Stimulated activated CD4-positive, alpha-beta T cell treated with anti-CD3 and anti-CD28 coated beads, Interleukin-1b, Interleukin-23, amount 100 ng/mL, for 48 hours (primary cell): ENCODE measurements around the gene PHPT1.
"Not testable (repeated sequence)": the region's sequence is repeated elsewhere in the genome, so short reads cannot be mapped to it uniquely, and the experiment has no call there.

Source experiments
- DNase-seq: peaks from one replicate; pipeline ENCODE4 v3.0.0-alpha.2; 2020

The PHPT1 gene

DNA sequence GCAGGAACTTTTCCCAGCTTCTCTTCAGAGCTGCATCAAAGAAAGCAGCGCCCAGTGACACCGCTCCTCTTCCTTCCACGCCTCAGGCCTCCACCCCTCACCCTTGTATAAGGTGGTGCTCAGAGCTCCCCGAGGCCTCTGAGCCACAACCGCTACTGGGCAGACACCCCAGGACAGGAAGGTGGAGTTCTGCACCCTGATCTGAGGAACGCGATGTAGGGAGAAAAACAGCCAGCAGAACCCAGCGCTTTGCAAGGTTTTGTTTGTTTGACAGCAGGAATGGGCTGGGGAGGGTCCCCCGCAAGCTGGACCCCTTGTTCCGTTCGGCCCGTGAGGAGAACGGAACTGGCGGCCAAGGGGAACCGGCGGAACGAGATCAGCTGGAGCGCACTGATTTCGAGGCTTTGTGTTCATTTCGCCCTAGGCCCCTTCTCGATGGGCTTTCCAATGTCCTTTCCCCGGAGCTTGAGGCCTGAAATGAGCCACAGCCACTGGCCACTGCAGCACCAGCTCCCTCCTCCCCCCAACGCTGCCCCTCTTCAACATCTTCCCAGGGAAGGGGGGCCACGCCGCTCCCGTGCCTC is 12.8 kb downstream of the PHPT1 start:
- DNase-seq, result no peak

DNA sequence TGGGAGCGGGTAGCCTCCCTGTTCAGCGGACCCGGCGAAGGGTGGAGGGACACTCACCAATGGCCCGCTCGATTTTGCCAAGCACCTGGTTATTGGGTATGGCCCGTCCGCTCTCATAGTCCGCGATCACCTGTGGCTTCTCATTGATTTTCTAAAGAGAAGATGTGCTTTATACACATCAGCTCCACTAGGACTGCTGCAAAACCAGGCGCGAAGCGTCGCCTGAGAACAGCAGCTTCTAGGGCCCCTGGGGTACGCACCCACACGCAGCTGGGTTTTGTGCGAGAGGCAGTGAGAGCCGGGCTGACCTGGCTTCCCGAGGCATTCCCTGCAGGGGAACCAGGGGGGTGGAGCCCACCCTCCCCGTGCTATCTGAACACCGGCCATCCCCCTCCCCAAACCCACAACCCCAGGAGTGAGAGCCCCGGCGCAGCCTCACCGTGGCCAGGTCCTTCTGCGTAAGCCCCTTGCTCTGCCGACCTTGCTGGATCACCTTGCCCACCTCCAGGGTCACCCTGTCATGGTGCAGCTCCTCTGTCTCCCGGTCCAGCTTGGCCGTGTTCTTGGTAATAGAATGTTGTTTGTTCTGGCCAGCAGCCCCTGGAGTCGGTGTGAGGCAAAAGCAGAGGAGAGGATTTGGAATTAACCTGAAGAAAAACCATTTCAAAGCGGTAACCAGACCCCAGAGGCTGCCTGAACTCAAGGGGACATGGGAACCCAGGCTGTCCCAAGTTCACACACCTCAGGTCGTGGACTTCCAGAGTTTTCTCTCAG is 13.8 kb downstream of the PHPT1 start:
- no peak for DNase-seq

DNA sequence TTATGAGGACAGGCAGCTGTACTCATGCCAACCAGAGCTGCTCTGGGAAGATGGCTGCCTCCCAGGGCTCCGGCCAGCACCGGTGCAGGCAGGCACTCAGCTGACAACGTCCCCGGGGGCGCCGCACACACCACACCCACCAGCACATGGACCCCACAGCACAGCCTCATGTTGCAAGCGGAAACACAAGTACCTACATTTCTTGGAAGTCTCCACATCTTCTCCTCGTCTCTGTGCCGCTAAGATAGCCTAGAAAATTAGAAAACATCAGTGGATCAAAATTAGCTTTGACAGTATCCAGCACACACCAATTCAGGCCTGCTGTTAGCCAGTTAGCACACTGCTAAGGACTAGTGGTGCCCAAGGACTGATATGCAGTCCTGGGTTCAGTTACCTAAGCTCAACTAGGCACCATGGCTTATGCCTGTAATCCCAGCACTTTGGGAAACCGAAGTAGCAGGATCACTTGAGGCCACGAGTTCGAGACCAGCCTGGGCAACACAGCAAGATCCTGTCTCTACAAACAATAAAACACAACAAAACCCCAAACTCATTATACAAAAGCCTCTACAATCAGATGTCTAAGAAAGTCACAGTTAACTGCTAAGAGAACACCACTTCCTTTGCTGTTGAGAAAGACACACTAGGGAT is 14.5 kb downstream of the PHPT1 start:
- no peak for DNase-seq

DNA sequence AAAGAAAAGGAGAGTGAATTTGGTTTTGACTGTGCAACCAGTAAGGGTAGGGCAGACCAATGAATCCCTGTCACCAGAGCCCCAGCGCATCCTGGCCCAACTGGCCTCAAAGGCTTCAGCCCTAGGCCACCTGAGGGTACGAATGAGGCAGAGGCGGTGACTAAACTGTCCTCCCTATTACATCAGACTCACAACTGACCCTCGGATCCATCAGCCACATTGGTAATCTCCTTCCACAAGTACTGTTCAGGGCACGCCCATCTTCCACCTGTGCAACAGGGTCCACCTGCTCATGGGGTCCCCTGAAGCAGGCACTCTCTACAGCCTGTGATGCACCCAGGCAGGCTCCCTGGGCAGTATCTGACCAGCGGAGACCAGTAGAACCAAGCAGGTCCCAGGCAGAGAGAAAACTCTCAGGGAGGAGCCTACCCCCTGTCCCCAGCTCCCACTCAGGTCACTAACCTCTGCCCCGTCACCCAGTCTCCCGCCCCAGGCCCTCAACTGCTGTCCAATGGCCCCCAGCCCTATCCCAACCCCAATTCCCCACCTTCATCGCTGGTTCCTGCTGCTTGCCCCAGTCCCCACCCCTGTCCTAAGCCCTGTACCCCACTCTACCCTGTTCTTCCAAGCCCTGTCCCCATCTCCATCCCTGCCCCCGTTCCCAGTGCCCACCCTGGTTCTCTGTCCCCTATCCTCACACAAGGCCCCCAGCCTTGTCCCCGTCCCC is 16.0 kb downstream of the PHPT1 start:
- DNase-seq, result no peak

DNA sequence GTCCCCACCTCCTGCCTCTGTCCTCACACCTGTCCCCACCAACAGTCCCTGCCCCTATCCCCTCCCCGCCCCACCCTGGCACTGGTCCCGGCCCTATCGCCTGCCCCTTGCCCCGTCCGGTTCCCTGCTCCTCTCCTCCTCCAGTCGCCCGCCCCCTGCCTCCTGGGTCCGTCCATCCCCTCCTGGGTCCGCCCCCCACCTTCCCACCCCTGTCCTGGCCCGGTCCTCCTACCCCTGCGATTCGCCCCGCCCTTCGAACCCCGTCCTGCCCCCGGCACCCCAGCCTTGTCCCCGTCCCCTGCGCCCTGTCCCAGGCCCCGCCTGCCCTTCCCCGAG is 16.5 kb downstream of the PHPT1 start:
- DNase-seq, result no peak

DNA sequence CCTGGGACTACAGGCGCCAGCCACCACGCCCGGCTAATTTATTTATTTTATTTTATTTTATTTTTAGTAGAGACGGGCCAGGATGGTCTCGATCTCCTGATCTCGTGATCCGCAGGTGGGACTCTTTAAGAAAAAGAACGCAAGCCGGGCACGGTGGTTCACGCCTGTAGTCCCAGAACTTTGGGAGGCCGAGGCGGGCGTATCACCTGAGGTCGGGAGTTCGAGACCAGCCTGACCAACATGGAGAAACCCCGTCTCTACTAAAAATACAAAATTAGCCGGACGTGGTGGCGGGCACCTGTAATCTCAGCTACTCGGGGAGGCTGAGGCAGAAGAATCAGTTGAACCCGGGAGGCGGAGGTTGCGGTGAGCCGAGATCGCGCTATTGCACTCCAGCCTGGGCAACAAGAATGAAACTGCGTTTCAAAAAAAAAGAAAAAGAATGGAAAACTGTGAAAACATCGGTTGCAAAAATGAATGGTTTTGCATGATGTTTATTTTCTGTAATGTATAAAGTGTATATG is 17.8 kb downstream of the PHPT1 start:
- DNase-seq, result not testable (repeated sequence)

DNA sequence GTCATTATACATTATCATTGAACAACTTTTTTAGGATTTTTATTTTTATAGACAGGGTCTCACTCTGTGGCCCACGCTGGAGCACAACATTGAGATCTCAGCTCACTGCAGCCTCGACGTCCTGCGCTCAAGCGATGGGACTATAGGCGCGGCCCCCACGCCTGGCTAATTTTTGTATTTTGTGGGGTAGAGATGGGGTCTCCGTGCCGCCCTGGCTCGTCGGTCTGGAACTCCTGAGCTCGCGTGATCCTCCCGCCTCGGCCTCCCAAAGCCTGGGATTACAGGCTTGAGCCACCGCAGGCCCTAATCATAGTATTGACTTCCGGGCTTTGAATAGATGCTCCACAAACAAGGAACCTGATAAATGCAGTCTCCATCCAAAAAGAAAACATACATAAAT is 18.3 kb downstream of the PHPT1 start:
- no peak for DNase-seq

DNA sequence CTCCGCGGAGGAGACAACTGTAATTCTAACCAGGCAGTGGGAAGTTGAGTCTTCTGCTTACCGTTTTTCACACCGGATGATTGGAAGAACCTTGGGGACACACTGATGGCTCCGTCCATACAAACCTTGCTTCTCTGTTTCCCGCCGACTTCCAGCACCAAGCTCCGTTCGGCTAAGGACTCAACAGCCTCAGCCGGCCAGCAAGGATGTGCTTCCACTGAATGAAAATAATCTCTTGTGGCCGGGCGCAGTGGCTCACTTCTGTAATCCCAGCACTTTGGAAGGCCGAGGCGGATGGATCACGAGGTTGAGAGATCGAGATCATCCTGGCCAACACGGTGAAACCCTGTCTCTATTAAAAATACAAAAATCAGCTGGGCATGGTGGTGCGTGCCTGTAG is 18.7 kb downstream of the PHPT1 start:
- no peak for DNase-seq

DNA sequence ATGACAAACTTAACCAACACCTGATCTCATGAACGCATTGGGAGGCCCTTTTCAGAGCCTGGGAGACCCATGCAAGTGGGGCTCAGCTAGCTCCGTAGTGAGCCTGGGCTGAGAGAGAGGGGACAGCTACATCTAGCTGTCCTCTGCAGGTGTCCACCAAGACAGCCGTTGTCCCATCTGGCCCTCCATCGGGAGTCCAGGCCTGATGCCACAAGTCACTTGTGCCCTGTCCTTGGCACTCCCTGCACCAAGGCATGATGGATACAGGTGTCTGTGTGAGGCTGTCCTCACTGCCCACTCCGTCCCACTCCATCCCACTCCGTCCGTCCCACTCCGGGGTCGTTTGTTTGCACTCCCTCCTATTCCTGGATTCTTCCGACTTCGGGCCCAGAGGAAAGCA is 19.4 kb downstream of the PHPT1 start:
- no peak for DNase-seq

DNA sequence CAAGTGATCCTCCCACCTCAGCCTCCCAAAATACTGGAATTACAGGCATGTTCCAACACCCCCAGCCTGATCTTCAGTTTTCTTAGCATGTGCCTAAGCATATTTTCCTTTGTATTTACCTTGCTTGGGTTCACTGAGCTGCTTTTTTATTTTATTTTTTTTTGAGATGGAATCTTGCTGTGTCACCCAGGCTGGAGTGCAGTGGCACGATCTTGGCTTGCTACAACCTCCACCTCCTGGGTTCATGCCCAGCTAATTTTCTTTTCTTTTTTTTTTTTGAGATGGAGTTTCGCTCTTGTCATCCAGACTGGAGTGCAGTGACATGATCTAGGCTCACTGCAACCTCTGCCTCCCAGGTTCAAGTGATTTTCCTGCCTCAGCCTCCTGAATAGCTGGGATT is 20.4 kb downstream of the PHPT1 start:
- not testable (repeated sequence) for DNase-seq

DNA sequence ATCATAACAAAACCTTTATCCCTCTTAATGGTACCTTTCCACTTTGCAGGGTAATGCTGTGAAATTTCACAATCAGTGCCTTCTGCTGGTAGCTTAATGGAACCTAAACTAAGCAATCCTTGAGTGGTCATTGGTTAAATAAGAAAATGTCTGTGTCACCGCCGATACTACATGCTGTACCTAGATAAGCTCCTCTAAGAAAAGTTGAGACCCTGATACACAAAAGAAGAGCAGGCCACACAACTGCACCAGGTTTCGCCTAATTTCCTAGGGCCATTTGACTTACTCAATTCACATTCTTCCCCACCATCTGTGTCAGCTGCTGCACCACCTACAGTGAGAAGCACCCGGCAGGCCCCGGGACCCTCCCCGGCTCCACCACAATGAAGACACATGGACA is 25.9 kb downstream of the PHPT1 start:
- DNase-seq, result no peak

DNA sequence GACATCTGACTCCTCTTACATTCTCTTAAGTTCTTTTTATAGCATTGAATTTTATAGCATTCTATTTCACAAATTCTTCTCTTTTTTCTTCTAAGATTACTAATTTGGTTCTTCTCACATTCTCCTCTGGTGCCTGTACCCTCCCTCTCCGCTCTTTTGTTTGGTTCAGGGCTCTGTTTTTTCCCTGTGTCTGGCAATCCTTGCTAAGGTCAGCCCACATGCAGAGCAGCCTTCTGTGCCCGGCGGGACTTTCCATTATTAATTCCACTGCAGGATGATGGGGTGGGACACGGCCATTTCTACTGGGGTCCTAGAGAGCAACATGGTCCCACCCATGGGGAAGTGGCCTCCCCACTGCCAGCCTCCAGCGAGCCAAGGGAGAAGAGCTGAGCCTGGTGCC is 27.3 kb downstream of the PHPT1 start:
- no peak for DNase-seq

DNA sequence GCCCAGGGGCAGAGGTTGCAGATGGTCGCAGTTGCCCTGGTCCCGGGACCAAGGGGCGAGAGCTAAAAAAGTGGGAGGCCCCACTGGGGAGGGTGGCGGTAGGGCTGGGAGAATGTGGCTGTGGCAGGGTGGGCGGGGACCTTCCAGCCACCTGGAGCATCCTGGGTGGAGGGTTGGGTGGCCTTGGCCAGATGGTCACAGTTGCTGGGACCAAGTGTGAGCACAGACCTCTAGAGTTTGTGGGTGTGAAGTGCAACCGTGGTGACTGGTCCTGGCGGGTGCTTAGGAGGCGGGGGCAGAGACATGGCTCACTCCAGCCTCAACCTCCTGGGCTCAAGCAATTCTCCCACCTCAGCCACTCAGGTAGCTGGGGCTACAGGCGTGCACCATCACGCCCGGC is 31.4 kb downstream of the PHPT1 start:
- no peak for DNase-seq

DNA sequence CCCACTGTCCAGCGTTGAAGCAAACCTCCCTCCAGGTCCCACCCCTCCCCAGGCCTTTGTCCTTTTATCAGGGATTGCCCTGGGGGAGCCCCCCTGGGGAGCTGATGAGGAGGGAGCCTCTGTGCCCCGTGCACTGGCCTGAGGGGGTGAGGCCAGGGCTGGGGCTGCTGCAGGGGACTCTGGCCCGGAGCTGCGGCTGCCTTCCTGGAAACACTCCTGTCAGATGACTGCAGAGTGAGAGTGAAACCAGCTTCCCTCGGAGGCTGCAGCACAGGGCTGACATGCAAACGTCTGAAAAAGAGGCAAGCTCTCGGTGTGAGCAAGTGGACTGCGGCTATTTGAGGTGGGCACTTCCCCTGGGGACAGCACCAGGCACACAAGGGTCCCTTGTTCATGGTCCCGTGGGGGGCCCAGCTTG is 32.5 kb downstream of the PHPT1 start:
- DNase-seq, result peak; percentile 68

DNA sequence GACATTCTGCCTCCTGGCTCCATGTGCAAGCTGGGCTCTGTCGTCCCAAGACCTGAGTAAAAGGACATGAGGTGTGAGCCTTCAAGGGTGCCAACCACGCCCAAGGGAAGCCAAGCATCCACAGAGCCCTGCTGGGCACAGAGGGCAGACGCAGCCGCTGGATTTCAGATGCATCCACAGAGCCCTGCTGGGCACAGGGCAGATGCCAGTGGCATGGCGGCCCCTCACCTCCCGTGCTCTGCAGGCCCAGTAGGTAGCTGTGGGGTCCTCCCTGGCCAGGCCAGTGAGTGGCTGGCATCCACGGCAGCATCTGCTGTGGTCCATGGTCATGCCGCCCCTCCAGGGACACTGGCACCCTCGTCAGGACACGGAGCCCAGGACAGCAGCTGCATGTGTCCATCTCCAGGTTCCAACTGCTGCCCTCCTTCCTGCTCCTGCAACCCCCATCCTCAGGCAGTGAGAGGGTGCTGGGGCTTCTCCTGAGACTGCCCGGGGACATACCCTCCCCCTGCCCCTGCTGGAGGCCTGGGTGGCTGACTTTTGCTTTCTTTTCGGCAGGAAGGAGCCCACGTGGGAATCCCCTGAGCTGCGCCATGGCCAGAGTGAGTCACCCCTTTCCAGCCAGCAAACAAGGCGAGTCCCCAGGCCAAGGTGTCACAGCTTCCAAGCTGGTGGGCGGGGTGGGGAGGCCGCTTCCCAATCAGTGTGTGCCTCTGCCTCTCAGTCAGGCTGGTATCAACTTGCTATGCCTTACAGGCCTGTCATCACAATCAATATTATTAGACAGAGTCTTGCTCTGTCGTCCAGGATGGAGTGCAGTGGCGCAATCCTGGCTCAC is 33.1 kb downstream of the PHPT1 start:
- DNase-seq, result peak; percentile 94

DNA sequence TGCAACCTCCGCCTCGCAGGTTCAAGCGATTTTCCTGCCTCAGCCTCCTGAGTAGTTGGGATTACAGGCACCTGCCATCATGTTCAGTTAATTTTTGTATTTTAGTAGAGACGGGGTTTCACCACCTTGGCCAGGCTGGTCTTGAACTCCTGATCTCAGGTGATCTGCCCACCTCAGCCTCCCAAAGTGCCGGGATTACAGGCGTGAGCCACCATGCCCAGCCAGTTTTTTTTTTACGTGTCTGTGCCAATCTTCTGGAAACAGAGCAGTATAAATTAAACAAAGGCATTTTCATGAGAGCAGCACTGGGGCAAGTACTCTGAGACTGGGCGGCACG is 33.7 kb downstream of the PHPT1 start:
- DNase-seq, result not testable (repeated sequence)

DNA sequence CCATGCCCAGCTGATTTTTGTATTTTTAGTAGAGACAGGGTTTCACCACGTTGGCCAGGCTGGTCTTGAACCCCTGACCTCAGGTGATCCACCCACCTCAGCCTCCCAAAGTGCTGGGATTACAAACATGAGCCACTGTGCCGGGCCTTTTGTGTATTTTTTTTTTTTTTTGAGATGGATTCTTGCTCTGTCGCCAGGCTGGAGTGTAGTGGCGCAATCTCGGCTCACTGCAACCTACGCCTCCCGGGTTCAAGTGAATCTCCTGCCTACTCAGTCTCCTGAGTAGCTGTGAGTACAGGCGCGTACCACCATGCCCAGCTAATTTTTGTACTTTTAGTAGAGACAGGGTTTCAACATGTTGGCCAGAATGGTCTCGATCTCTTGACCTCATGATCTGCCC is 34.5 kb downstream of the PHPT1 start:
- DNase-seq, result not testable (repeated sequence)

DNA sequence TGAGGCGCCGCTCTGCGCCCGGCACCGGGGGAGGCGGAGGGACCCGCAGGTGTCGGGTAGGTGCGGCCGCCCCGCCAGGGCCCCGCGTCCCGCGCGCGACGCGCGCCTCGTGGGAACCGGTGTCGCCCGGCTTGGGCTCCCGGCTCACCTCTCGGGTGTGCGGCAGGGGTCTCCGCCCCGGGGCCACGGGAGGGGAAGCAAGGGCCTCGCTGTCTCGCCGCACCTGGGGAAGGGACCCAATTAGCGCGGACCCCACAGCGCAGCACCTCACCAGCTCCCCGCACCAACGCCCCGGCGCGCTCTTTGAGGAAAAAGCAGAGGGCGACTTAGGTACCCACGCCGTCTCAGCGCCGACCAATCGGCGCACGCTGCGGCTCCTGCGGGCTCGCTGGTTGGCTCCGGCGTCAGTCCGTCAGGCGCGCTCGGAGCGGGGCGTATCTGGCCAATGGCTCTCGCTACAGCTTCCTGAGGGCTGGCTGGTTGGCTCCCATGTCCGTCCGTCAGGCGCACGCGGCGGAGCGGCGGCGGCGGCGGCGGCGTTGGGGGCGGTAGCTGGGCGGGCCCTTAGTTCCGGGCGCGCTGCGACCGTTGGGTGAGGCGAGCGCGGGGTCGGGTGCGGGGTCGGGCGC is 36.9 kb downstream of the PHPT1 start, which contains the start of gene TRAF2:
TSS of gene TRAF2 (plus strand) at position 567 of the 629 bp plus-strand sequence. CDS start 12,225 bp downstream, outside the sequence.
- peak; percentile 98 for DNase-seq

DNA sequence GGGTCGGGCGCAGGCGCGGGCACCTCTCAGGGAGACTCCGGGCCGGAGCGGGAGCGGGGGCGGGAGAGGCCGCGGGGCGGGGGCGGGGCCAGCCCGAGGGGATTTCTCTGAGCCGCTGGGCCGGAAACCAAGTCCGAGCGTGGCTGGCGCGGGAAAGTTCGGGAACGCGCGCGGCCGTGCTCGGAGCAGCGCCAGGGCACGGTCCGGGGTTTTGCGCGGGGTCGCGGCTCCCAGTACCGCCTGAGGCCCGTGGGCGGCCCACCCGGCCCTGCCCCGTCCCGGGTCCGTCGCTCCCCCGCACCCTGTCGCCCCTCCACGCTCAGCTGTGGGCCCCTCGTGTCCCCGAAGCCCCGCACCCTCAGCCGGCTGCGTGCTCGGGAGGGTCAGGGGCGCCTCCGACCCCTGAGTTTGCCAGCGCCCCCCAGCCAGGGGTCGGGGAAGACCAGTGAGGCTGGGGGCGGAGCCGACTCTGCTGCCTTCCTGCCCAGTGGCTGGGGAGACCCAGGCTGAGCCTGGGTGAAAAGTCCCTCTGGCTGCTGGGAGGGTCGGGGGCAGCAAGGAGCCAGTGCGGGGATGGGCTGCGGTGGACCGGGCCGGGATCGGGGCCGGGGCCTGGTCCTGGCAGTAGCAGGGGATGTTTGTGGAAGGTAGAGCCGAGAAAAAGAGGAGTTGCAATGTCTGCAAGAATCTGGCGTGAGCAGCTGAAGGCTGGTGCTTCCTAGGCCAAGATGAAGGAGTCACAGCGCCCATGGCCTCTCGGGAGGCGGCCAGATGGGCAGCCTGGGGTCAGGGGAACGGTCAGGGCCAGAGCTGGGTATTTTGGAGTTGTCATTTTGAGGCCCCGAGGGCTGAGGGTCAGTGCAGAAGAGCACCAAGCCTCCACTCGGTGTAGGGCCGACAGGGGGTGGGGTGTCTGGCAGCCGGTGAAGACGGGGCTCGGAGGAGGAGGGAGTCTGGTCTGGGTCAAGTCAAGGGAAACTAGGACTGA is 37.7 kb downstream of the PHPT1 start:
- DNase-seq, result peak; percentile 25

DNA sequence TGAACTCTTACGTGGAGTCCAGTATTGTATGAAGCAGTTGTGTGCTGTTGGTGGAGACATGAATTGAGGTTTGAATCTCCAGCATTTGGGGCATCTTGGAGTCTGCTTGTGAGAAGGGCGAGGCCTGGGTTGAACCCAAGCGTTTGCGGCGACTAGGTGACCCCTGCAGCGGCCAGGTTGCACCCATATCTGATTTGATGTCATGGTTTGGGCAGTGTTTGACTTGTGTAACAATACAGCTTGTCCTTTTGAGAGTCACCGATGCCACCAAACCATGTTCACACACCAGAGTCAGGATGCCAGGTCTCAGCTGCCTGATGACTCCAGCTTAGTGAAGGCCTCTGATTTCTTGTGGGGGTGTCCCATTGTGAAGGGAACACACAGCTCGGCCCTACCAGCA is 39.2 kb downstream of the PHPT1 start:
- DNase-seq, result no peak

DNA sequence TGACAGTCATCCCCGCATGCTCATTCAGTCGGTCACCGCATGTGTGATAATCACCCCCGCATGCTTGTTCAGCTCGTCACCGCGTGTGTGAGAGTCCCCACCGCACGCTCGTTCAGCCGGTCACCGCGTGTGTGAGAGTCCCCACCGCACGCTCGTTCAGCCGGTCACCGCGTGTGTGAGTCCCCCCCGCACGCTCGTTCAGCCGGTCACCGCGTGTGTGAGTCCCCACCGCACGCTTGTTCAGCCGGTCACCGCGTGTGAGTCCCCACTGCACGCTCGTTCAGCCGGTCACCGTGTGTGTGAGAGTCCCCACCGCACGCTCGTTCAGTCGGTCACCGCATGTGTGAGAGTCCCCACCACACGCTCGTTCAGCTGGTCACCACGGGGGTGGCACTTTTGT is 40.6 kb downstream of the PHPT1 start:
- no peak for DNase-seq
